C4-2B (cell line): Measurements from ENCODE around the gene TBCE.

Source experiments
- CTCF ChIP-seq: fragments of 450-650 bp; conservative IDR thresholded peaks from 2 replicates; pipeline ENCODE4 v1.5.1; 2017; ENCODE audit warnings: mild to moderate bottlenecking
- ZFX ChIP-seq: fragments of 450-650 bp; IDR thresholded peaks from 2 replicates; pipeline ENCODE4 v1.6.1; 2017

GRCh38 chr1:235402457-235403200, 35.4 kb downstream of the TBCE start:
- TF ChIP-seq CTCF (no peak), ZFX (no peak)
